Measurements from ENCODE around the gene LRRC36. TPM values are rescaled to one million over a fixed set of nuclear protein-coding genes. Genes with fewer than 3 reads are reported as not detected.

Gene LRRC36
- 1 to 10 TPM in 1 of 3 donors, under 1 TPM in 1, not detected in 1; 0.90 to 1.5 TPM for total RNA-seq
- long read RNA-seq, donor 1 = 0 reads
- long read RNA-seq, donor 2 = 0 reads

- ATAC-seq = peak; percentile 96
Measured at GRCh38 chr16:67326472-67327309, at the start of gene LRRC36, which contains the start of gene KCTD19. LRRC36 (plus strand) TSS chr16:67326815; CDS start chr16:67326863, 48 bp downstream. KCTD19 (minus strand) TSS chr16:67326741; CDS start chr16:67326707, 34 bp downstream.

GRCh38 chr16:67277294-67277998 is 49.2 kb upstream of the LRRC36 start:
- no peak overlapping the region for H3K4me3 ChIP-seq
- no peak for TF ChIP-seq CTCF (IDR thresholded peaks at IDR 0.05)
- intact Hi-C loops (cut with DNase I, micrococcal nuclease) = no loop called here

More at GRCh38 chr16:67326472-67327309, at the start of gene LRRC36, which contains the start of gene KCTD19:
- no peaks in the 10 kb centered on the region for H3K9me3 ChIP-seq
- no peak within 1 kb of the TSS for H3K4me3 ChIP-seq
- peak; percentile 75 to 86 (median 85) for DNase-seq
- peak; percentile 26 for TF ChIP-seq CTCF (IDR thresholded peaks at IDR 0.05)
- H3K36me3 ChIP-seq (ENCODE audit: low read depth) = no peaks in the 10 kb centered on the region
- intact Hi-C loops (cut with DNase I, micrococcal nuclease) = no loop called here
- peaks cover 8% of the 10 kb centered on the region for H3K4me1 ChIP-seq (ENCODE audit: low read depth)

DNA sequence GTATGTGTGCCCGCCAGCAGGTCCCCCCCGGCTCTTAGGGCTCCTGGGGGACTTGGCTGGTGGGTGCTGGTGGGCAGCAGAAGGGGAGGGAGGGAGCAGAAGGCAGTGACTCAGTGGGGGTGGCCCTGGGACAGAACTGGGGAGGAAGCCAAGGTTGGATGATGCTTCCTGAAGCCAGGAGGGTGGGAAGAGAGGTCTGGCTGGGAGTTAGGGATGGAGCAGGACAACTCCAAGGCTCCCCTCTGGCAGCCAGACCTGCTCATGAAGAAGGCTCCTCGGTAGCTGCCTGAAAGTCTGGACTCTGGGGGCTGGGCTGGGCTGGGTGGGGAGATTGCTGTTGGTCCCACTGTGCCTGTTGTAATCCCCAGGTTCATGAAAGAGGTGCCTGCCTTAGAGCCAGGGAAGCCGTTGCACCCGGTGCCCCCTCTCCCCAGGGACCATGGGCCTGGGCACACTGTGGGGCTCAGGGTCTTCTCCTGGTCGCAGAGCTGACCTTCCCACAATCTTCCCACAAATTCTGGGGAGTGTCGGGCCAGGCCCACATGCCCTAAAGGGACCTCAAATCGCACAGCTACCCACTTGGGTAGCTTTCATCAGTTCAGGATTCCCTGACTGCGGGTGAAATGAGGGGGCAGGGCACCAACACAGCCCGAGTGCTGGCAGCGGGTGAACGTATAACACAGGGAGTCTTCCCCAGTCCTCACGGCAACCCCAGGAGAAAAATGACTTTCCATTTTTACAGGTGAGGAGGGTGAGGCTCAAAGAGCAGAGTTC is 48.4 kb upstream of the LRRC36 start:
- intact Hi-C loops (cut with DNase I, micrococcal nuclease) = no loop called here
- ATAC-seq = peak; percentile 42
- peaks cover 5% of the 10 kb centered on the region for H3K4me1 ChIP-seq (ENCODE audit: low read depth)
- TF ChIP-seq CTCF (IDR thresholded peaks at IDR 0.05) = no peak
- no peaks in the 10 kb centered on the region for H3K36me3 ChIP-seq (ENCODE audit: low read depth)
- peak in 2 of 3 donors; percentile 16 to 54 for DNase-seq
- H3K9me3 ChIP-seq = no peaks in the 10 kb centered on the region
- H3K4me3 ChIP-seq = peak overlapping the region; percentile 67

More at GRCh38 chr16:67277294-67277998, 49.2 kb upstream of the LRRC36 start:
- DNase-seq = peak; percentile 29 to 70 (median 44)
- H3K9me3 ChIP-seq = no peaks in the 10 kb centered on the region
- no peaks in the 10 kb centered on the region for H3K36me3 ChIP-seq (ENCODE audit: low read depth)
- H3K4me1 ChIP-seq (ENCODE audit: low read depth) = peaks cover 5% of the 10 kb centered on the region
- ATAC-seq = peak; percentile 4

DNA sequence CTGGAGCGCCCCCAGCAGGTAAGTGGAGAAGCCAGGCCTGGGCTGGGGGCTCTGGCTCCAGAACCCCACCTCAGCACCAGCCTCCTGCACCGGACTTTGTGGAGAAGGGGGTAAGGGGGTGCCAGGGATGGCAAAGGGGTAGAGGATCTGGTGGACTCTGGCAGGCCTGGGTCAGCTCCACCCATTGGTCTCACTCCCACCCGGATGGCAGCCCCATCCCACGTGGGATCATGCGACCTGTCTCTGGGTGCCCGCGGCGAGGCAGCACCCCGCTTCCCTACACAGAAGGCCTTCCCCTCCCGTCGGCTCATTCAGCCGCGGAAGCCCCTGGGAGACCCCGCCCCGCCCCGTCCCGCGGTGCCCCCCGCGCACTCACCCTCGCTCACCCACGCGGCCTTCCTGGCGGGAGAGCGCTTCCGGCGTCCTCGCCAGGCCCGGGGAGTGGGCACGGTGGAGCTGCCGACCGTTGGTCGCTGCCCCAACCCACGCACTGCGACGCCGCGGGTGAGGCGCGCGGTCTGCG is 47.8 kb upstream of the LRRC36 start:
- no peak for TF ChIP-seq CTCF (IDR thresholded peaks at IDR 0.05)
- Histone ChIP-seq H3K4me1 (ENCODE audit: low read depth) (peaks cover 5% of the 10 kb centered on the region), H3K9me3 (no peaks in the 10 kb centered on the region), H3K4me3 (peak overlapping the region; percentile 67), H3K36me3 (ENCODE audit: low read depth) (no peaks in the 10 kb centered on the region)
- peak; percentile 49 for ATAC-seq
- intact Hi-C loops (cut with DNase I, micrococcal nuclease) = no loop called here
- DNase-seq = peak in 2 of 3 donors; percentile 49 to 68
